GM06990 (cell line): ENCODE measurements around the gene FMNL2.

Experiments
- DNase-seq: peaks from one replicate; pipeline ENCODE4 v3.0.0-alpha.2; 2011; ENCODE audit not compliant: insufficient read length; ENCODE audit errors: extremely low read depth
- H3K27me3 ChIP-seq: replicated peaks from 2 replicates; pipeline ENCODE4 v1.6.0; 2011; ENCODE audit warnings: low read length; ENCODE audit not compliant: control insufficient read depth, insufficient read depth
- H3K36me3 ChIP-seq: 2 replicates; pipeline ENCODE4 v1.5.1; 2011; ENCODE audit warnings: low read length; ENCODE audit not compliant: control insufficient read depth, insufficient read depth
- H3K4me3 ChIP-seq: replicated peaks from 2 replicates; pipeline ENCODE4 v1.5.1; 2011; ENCODE audit warnings: low read depth, mild to moderate bottlenecking, control low read depth, low read length
- CTCF ChIP-seq: IDR thresholded peaks from 2 replicates; pipeline ENCODE4 v1.5.1; 2011; ENCODE audit warnings: low read length, control low read depth, mild to moderate bottlenecking, inconsistent platforms; ENCODE audit not compliant: insufficient read depth, poor library complexity, severe bottlenecking

FMNL2 gene

GRCh38 chr2:152432206-152432653 lies 97.3 kb downstream of the FMNL2 start:
- Histone ChIP-seq H3K36me3 (no peaks in the 10 kb centered on the region), H3K27me3 (no peaks in the 10 kb centered on the region), H3K4me3 (no peak overlapping the region)
- no peak for DNase-seq
- TF ChIP-seq CTCF: no peak

DNA sequence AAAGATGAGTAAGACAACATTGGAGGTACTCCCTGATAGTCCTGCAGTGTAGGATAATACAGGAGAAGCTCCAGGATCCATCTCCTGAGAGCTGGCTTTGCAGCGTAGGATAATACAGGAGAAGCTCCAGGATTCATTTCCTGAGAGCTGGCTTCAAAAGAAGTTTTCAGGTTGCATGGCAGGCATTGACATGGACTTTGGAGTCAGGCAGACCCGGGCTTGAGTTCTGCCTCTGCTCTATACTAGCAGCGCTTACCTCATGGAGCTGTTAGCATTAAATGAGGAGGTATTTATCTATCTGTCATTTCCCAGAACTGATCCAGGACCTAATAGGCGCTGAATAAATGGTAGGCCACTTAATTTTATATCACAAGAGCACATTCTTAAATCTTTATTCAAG lies 97.8 kb downstream of the FMNL2 start:
- no peaks in the 10 kb centered on the region for H3K36me3 ChIP-seq
- no peak overlapping the region for H3K4me3 ChIP-seq
- no peak for DNase-seq
- TF ChIP-seq CTCF: no peak
- no peaks in the 10 kb centered on the region for H3K27me3 ChIP-seq

DNA sequence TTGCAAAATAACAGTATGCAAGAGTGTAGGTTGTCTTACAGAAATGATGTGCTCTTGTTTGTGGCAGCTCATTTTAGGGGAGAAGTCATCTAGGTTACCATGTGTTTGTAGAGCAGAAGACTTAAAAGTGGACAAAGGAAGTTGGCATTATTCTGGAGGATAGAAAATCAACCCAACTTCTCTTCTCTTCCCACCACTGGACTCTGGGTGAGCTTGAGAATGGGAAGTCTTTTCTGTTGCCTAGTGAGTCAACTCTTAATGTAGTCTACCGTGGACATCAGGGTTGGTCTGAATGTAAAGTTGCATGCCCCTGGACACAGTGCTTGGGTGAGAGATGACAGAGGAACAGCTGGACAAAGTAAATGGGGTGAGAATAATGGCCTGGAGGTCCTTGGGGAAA lies 98.3 kb downstream of the FMNL2 start:
- Histone ChIP-seq H3K36me3 (no peaks in the 10 kb centered on the region), H3K27me3 (no peaks in the 10 kb centered on the region), H3K4me3 (no peak overlapping the region)
- no peak for TF ChIP-seq CTCF
- no peak for DNase-seq

GRCh38 chr2:152433791-152434190 lies 98.8 kb downstream of the FMNL2 start:
- TF ChIP-seq CTCF: no peak

GRCh38 chr2:152434395-152435182 lies 99.6 kb downstream of the FMNL2 start:
- no peaks in the 10 kb centered on the region for H3K36me3 ChIP-seq
- no peak for TF ChIP-seq CTCF
- DNase-seq: no peak
- no peaks in the 10 kb centered on the region for H3K27me3 ChIP-seq
- no peak overlapping the region for H3K4me3 ChIP-seq

More at GRCh38 chr2:152433791-152434190, 98.8 kb downstream of the FMNL2 start:
- Histone ChIP-seq H3K4me3 (no peak overlapping the region), H3K27me3 (no peaks in the 10 kb centered on the region), H3K36me3 (no peaks in the 10 kb centered on the region)
- DNase-seq: no peak
